GM23338 (cell line): ENCODE results near the gene RELL1. TPM values are rescaled to one million over a fixed set of nuclear protein-coding genes. Genes with fewer than 3 reads are reported as not detected.

Experiments used
- ATAC-seq: fragments of 200-7000 bp; cut with Tn5 transposase; 3 replicates; pipeline ENCODE4 v1.9.1; 2020
- DNase-seq: peaks from one replicate; pipeline ENCODE4 v3.0.0-alpha.2; 2015; ENCODE audit warnings: low spot score
- H2AFZ ChIP-seq: fragments of 200-600 bp; sonication (generic); 2 replicates; pipeline ENCODE4 v1.8.0; 2016; ENCODE audit warnings: antibody characterized with exemption, mild to moderate bottlenecking, moderate library complexity
- H3F3A ChIP-seq: fragments of 200-600 bp; sonication (generic); replicated peaks from 2 replicates; pipeline ENCODE4 v1.8.0; 2017; ENCODE audit warnings: antibody characterized with exemption, mixed run types, low read depth
- H3K27ac ChIP-seq: fragments of 200-600 bp; sonication (generic); 2 replicates; pipeline ENCODE4 v1.6.1; 2016; ENCODE audit warnings: low read depth
- H3K27me3 ChIP-seq: fragments of 200-600 bp; sonication (generic); 2 replicates; pipeline ENCODE4 v1.8.0; 2016; ENCODE audit warnings: mild to moderate bottlenecking, mixed run types, moderate library complexity; ENCODE audit not compliant: insufficient read depth
- H3K36me3 ChIP-seq: fragments of 200-600 bp; sonication (generic); 2 replicates; pipeline ENCODE4 v1.8.0; 2016; ENCODE audit warnings: mild to moderate bottlenecking; ENCODE audit not compliant: insufficient read depth
- H3K4me1 ChIP-seq: fragments of 200-600 bp; sonication (generic); 2 replicates; pipeline ENCODE4 v1.8.0; 2016; ENCODE audit warnings: mild to moderate bottlenecking, moderate library complexity; ENCODE audit not compliant: insufficient read depth
- H3K4me2 ChIP-seq: fragments of 200-600 bp; sonication (generic); 2 replicates; pipeline ENCODE4 v1.7.1; 2017; ENCODE audit warnings: mixed run types
- H3K4me3 ChIP-seq: fragments of 200-600 bp; sonication (generic); 2 replicates; pipeline ENCODE4 v1.6.1; 2016; ENCODE audit warnings: mixed run types
- H3K79me2 ChIP-seq: fragments of 200-600 bp; sonication (generic); replicated peaks from 2 replicates; pipeline ENCODE4 v1.8.0; 2017; ENCODE audit warnings: mild to moderate bottlenecking; ENCODE audit not compliant: insufficient read depth
- H3K9me2 ChIP-seq: fragments of 200-600 bp; sonication (generic); 2 replicates; pipeline ENCODE4 v1.8.0; 2017; ENCODE audit not compliant: insufficient read depth
- H4K20me1 ChIP-seq: fragments of 200-600 bp; sonication (generic); replicated peaks from 2 replicates; pipeline ENCODE4 v1.8.0; 2017; ENCODE audit warnings: mild to moderate bottlenecking; ENCODE audit not compliant: insufficient read depth
- H3K27ac Mint-ChIP-seq: 2 replicates; pipeline ENCODE4 v1.8.0; 2020; ENCODE audit warnings: inconsistent platforms, mild to moderate bottlenecking, moderate library complexity, mixed read lengths
- H3K27me3 Mint-ChIP-seq: 3 replicates; pipeline ENCODE4 v1.8.0; 2022; ENCODE audit warnings: low read depth, mild to moderate bottlenecking, moderate library complexity, mixed read lengths, inconsistent platforms; ENCODE audit not compliant: insufficient read depth, poor library complexity
- H3K36me3 Mint-ChIP-seq: 3 replicates; pipeline ENCODE4 v1.8.0; 2021; ENCODE audit warnings: low read depth, mild to moderate bottlenecking, inconsistent platforms, moderate library complexity, mixed read lengths
- H3K4me1 Mint-ChIP-seq: 3 replicates; pipeline ENCODE4 v1.8.0; 2020; ENCODE audit warnings: mild to moderate bottlenecking, inconsistent platforms, mixed read lengths
- H3K4me3 Mint-ChIP-seq: 3 replicates; pipeline ENCODE4 v1.8.0; 2021; ENCODE audit warnings: moderate library complexity, mild to moderate bottlenecking, inconsistent platforms, mixed read lengths
- H3K9me3 Mint-ChIP-seq: 3 replicates; pipeline ENCODE4 v1.8.0; 2020; ENCODE audit warnings: moderate library complexity, mild to moderate bottlenecking, inconsistent platforms, mixed read lengths
- CREB1 ChIP-seq: fragments of 250-450 bp; sonication (Bioruptor Pico); IDR thresholded peaks from 2 replicates; pipeline ENCODE4 v1.5.0; 2020; ENCODE audit warnings: low read depth, mild to moderate bottlenecking, moderate library complexity
- ETS1 ChIP-seq: IDR thresholded peaks from 2 replicates; pipeline ENCODE4 v1.6.1; 2016; ENCODE audit warnings: antibody characterized with exemption
- EZH2 ChIP-seq: fragments of 200-600 bp; sonication (generic); IDR thresholded peaks from one replicate; pipeline ENCODE4 v1.8.0; 2017; ENCODE audit warnings: antibody characterized with exemption, mild to moderate bottlenecking, low read depth; ENCODE audit not compliant: unreplicated experiment
- EZH2phosphoT487 ChIP-seq: fragments of 200-600 bp; sonication (generic); IDR thresholded peaks from one replicate; pipeline ENCODE4 v1.8.1; 2018; ENCODE audit warnings: antibody characterized with exemption; ENCODE audit not compliant: unreplicated experiment
- JUNB ChIP-seq: IDR thresholded peaks from one replicate; pipeline ENCODE4 v1.6.1; 2016; ENCODE audit warnings: antibody characterized with exemption; ENCODE audit not compliant: unreplicated experiment
- NANOG ChIP-seq: IDR thresholded peaks from 2 replicates; pipeline ENCODE4 v1.6.1; 2016; ENCODE audit warnings: antibody characterized with exemption, borderline replicate concordance
- POLR2AphosphoS5 ChIP-seq: IDR thresholded peaks from 2 replicates; pipeline ENCODE4 v1.6.1; 2016; ENCODE audit warnings: antibody characterized with exemption, low read depth
- REST ChIP-seq: IDR thresholded peaks from one replicate; pipeline ENCODE4 v1.6.1; 2018; ENCODE audit warnings: antibody characterized with exemption; ENCODE audit not compliant: unreplicated experiment
- STAT1 ChIP-seq: IDR thresholded peaks from one replicate; pipeline ENCODE4 v1.6.1; 2016; ENCODE audit warnings: antibody characterized with exemption; ENCODE audit not compliant: unreplicated experiment
- ZNF114 ChIP-seq: fragments of 250-450 bp; sonication (Bioruptor Pico); IDR thresholded peaks from 2 replicates; pipeline ENCODE4 v1.5.0; 2020; ENCODE audit warnings: mild to moderate bottlenecking, moderate library complexity
- ZNF331 ChIP-seq: fragments of 250-450 bp; sonication (Bioruptor Pico); IDR thresholded peaks from 2 replicates; pipeline ENCODE4 v1.5.0; 2020; ENCODE audit warnings: low read depth, mild to moderate bottlenecking, moderate library complexity
- ZNF462 ChIP-seq: fragments of 250-450 bp; sonication (Bioruptor Pico); IDR thresholded peaks from 2 replicates; pipeline ENCODE4 v1.5.0; 2020; ENCODE audit warnings: mild to moderate bottlenecking, moderate library complexity
- polyA plus RNA-seq: library from polyadenylated mRNA; unstranded; fragments of >200 nt; fragmentation: Nextera tagmentation; extraction: Ambion mirVana; gene quantifications from 2 replicates; pipeline ENCODE4 v1.2.1, GENCODE V29; 2016
- total RNA-seq: library from RNA; depleted of rRNA; stranded (reverse); fragments of >200 nt; shearing (Covaris generic); gene quantifications from 2 replicates; pipeline ENCODE4 v1.2.3, GENCODE V29; 2014
- TF ChIP-seq, protein P1 (sequence below), 2 experiments: fragments of 200-600 bp in 1 of 2; sonication (generic) in 1 of 2; conservative IDR thresholded peaks; 2 replicates each; pipeline versions ENCODE4 v1.5.1 to v1.6.1; 2016 to 2017; ENCODE audit warnings: antibody characterized with exemption in 2 of 2, low read depth in 2 of 2, mild to moderate bottlenecking in 2 of 2, moderate library complexity in 1 of 2

Gene RELL1
- total and polyA plus RNA-seq, 2 experiments from 2014 or later: 2.8 to 28.5 TPM

DNA sequence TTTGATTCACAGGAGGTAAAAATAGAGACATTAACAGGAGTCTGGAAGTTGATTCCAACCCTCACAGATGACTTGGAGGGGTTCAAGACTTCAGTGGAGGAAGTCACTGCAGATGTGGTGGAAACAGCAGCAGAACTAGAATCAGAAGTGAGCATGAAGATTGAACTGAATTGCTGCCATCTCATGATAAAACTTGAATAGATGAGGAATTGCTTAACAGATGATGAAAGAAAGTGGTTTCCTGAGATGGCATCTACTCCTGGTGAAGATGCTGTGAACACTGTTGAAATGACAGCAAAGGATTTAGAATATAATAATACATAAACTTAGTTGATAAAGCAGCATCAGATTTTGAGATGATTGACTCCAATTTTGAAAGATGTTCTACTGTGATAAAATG lies 76.5 kb downstream of the RELL1 start:
- H3K9me3 Mint-ChIP-seq: peaks cover 9% of the 10 kb centered on the region; the same call in 2 of the 3 replicates
- no peak overlapping the region for H3K27ac ChIP-seq
- no peaks in the 10 kb centered on the region for H3K79me2 ChIP-seq
- no peaks in the 10 kb centered on the region for H3K27me3 ChIP-seq
- H3F3A ChIP-seq: no peaks in the 10 kb centered on the region
- peaks cover 12% of the 10 kb centered on the region for H3K4me1 Mint-ChIP-seq
- no peak for TF ChIP-seq EZH2phosphoT487
- TF ChIP-seq ZNF114 (CRISPR knock-in tag): no peak
- TF ChIP-seq EZH2: no peak
- no peak for TF ChIP-seq CREB1 (CRISPR knock-in tag)
- no peak for TF ChIP-seq ETS1
- TF ChIP-seq JUNB: no peak
- TF ChIP-seq, protein P1, sequence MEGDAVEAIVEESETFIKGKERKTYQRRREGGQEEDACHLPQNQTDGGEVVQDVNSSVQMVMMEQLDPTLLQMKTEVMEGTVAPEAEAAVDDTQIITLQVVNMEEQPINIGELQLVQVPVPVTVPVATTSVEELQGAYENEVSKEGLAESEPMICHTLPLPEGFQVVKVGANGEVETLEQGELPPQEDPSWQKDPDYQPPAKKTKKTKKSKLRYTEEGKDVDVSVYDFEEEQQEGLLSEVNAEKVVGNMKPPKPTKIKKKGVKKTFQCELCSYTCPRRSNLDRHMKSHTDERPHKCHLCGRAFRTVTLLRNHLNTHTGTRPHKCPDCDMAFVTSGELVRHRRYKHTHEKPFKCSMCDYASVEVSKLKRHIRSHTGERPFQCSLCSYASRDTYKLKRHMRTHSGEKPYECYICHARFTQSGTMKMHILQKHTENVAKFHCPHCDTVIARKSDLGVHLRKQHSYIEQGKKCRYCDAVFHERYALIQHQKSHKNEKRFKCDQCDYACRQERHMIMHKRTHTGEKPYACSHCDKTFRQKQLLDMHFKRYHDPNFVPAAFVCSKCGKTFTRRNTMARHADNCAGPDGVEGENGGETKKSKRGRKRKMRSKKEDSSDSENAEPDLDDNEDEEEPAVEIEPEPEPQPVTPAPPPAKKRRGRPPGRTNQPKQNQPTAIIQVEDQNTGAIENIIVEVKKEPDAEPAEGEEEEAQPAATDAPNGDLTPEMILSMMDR (conservative IDR thresholded peaks at IDR 0.05; ENCODE audit: low read depth in 2 of 2): no peak
- no peak for TF ChIP-seq POLR2AphosphoS5
- TF ChIP-seq ZNF462 (CRISPR knock-in tag): no peak
- no peak for TF ChIP-seq ZNF331
- TF ChIP-seq NANOG: no peak
- no peak for TF ChIP-seq REST
- TF ChIP-seq STAT1: no peak
- no peak for DNase-seq
- H3K9me2 ChIP-seq: no peaks in the 10 kb centered on the region; the same call in 1 of the 2 replicates
- no peak overlapping the region for H3K27ac Mint-ChIP-seq
- no peak overlapping the region for H3K4me3 ChIP-seq
- H3K4me1 ChIP-seq: peaks cover 9% of the 10 kb centered on the region; the same call in 1 of the 2 replicates
- H3K4me3 Mint-ChIP-seq: no peak overlapping the region
- H2AFZ ChIP-seq: no peak overlapping the region
- H3K36me3 ChIP-seq: no peaks in the 10 kb centered on the region; the same call in 1 of the 2 replicates
- H3K27me3 Mint-ChIP-seq: no peaks in the 10 kb centered on the region
- H4K20me1 ChIP-seq: no peaks in the 10 kb centered on the region
- peaks cover 22% of the 10 kb centered on the region; the same call in 2 of the 3 replicates for H3K36me3 Mint-ChIP-seq
- no peak overlapping the region for H3K4me2 ChIP-seq
- no peak for ATAC-seq
